ENCODE results near the gene PTPN5. TPM values are rescaled to one million over a fixed set of nuclear protein-coding genes. Genes with fewer than 3 reads are reported as not detected.

PTPN5 gene
- total and polyA plus RNA-seq, 4 donors = not detected

DNA sequence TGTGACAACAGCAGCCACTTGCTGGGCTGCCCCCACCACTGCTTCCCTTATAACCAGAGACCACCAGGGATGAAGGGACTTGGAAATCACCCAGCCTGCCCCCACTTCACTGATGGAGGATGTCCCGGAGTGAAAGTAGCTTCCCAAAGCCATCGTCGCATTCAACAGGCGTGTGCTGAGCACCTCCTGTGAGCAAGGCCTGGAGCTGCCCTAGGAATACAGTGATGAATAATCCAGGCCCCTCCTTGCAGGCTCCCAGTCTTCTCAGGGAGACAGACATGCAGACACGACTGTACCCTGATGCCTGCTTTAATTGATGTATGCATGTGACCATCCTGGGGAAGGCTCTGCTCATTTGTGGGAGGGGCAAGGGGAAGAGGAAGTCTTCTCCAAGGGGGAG, 22.6 kb downstream of the PTPN5 start:
- no peak for DNase-seq (ENCODE audit: low spot score)
- H3K27ac ChIP-seq (ENCODE audit: low read depth in 1 of 2, low read length in 2 of 2) = no peak overlapping the region
- H3K36me3 ChIP-seq (ENCODE audit: control insufficient read depth in 4 of 4, insufficient read depth in 3 of 4, low read depth in 1 of 4, low read length in 3 of 4) = no peaks in the 10 kb centered on the region
- H3K9ac ChIP-seq (ENCODE audit: low read depth in 1 of 2, low read length in 2 of 2) = no peak overlapping the region
- no peak for TF ChIP-seq EGR1 (IDR thresholded peaks at IDR 0.05; ENCODE audit: low read depth in 2 of 2)
- no peak for TF ChIP-seq FOXA1 (IDR thresholded peaks at IDR 0.05)
- TF ChIP-seq NR2F2 (IDR thresholded peaks at IDR 0.05) = no peak
- no peak for TF ChIP-seq YY1 (IDR thresholded peaks at IDR 0.05)
- TF ChIP-seq, protein P1, sequence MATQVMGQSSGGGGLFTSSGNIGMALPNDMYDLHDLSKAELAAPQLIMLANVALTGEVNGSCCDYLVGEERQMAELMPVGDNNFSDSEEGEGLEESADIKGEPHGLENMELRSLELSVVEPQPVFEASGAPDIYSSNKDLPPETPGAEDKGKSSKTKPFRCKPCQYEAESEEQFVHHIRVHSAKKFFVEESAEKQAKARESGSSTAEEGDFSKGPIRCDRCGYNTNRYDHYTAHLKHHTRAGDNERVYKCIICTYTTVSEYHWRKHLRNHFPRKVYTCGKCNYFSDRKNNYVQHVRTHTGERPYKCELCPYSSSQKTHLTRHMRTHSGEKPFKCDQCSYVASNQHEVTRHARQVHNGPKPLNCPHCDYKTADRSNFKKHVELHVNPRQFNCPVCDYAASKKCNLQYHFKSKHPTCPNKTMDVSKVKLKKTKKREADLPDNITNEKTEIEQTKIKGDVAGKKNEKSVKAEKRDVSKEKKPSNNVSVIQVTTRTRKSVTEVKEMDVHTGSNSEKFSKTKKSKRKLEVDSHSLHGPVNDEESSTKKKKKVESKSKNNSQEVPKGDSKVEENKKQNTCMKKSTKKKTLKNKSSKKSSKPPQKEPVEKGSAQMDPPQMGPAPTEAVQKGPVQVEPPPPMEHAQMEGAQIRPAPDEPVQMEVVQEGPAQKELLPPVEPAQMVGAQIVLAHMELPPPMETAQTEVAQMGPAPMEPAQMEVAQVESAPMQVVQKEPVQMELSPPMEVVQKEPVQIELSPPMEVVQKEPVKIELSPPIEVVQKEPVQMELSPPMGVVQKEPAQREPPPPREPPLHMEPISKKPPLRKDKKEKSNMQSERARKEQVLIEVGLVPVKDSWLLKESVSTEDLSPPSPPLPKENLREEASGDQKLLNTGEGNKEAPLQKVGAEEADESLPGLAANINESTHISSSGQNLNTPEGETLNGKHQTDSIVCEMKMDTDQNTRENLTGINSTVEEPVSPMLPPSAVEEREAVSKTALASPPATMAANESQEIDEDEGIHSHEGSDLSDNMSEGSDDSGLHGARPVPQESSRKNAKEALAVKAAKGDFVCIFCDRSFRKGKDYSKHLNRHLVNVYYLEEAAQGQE (IDR thresholded peaks at IDR 0.05) = no peak
- TF ChIP-seq FOXA2 (IDR thresholded peaks at IDR 0.05) = no peak
- TF ChIP-seq, protein P2, sequence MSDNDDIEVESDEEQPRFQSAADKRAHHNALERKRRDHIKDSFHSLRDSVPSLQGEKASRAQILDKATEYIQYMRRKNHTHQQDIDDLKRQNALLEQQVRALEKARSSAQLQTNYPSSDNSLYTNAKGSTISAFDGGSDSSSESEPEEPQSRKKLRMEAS (IDR thresholded peaks at IDR 0.05) = no peak
- TF ChIP-seq RAD21 (IDR thresholded peaks at IDR 0.05) = no peak
- TF ChIP-seq HNF4A (conservative IDR thresholded peaks at IDR 0.05) = no peak
- TF ChIP-seq GABPA (IDR thresholded peaks at IDR 0.05 in 1 of 2, conservative IDR thresholded peaks at IDR 0.05 in 1 of 2) = no peak
- no peak for TF ChIP-seq RXRA (IDR thresholded peaks at IDR 0.05)
- TF ChIP-seq TAF1 (conservative IDR thresholded peaks at IDR 0.05) = no peak
- TF ChIP-seq SP1 (IDR thresholded peaks at IDR 0.05) = no peak
- TF ChIP-seq HNF4G (IDR thresholded peaks at IDR 0.05) = no peak
- 86% methylated on average over 5 of the region's 5 CpGs for WGBS
- H3K4me1 ChIP-seq (ENCODE audit: control insufficient read depth in 4 of 4, insufficient read depth in 4 of 4, low read length in 3 of 4) = no peaks in the 10 kb centered on the region
- no peaks in the 10 kb centered on the region for H3K9me3 ChIP-seq (ENCODE audit: control insufficient read depth in 4 of 4, low read length in 3 of 4)
- H3K4me3 ChIP-seq (ENCODE audit: low read depth in 1 of 3, low read length in 3 of 3) = no peak overlapping the region
- H3K27me3 ChIP-seq (ENCODE audit: control insufficient read depth in 4 of 4, insufficient read depth in 4 of 4, low read length in 3 of 4) = no peaks in the 10 kb centered on the region

DNA sequence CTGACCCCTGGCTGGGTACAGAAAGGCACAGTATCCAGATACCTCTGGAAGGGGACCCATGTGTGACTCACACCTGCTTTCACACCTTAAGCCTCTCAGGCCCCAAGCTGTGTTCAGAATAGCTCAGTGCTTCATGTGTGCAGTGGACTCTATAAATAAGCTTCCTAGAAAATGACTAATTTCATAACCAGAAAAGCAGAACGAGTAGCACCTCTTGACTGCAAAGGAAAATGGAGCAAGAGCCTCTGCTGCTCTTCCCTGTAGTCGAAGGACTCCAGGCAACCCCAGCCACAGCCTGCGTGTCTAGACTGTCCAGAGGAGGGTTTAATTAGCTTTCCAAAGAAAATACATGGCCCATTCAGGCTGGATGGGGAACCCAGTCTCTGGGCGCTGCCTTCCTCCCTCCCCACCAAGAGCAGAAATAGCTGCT, 23.1 kb downstream of the PTPN5 start:
- Histone ChIP-seq H3K4me3 (ENCODE audit: low read depth in 1 of 3, low read length in 3 of 3) (no peak overlapping the region), H3K9me3 (ENCODE audit: control insufficient read depth in 4 of 4, low read length in 3 of 4) (no peaks in the 10 kb centered on the region), H3K27me3 (ENCODE audit: control insufficient read depth in 4 of 4, insufficient read depth in 4 of 4, low read length in 3 of 4) (no peaks in the 10 kb centered on the region), H3K27ac (ENCODE audit: low read depth in 1 of 2, low read length in 2 of 2) (no peak overlapping the region), H3K9ac (ENCODE audit: low read depth in 1 of 2, low read length in 2 of 2) (no peak overlapping the region), H3K36me3 (ENCODE audit: control insufficient read depth in 4 of 4, insufficient read depth in 3 of 4, low read depth in 1 of 4, low read length in 3 of 4) (no peaks in the 10 kb centered on the region), H3K4me1 (ENCODE audit: control insufficient read depth in 4 of 4, insufficient read depth in 4 of 4, low read length in 3 of 4) (no peaks in the 10 kb centered on the region)
- no peak for TF ChIP-seq EGR1 (IDR thresholded peaks at IDR 0.05; ENCODE audit: low read depth in 2 of 2)
- TF ChIP-seq, protein P1 (IDR thresholded peaks at IDR 0.05) = no peak
- TF ChIP-seq, protein P3, sequence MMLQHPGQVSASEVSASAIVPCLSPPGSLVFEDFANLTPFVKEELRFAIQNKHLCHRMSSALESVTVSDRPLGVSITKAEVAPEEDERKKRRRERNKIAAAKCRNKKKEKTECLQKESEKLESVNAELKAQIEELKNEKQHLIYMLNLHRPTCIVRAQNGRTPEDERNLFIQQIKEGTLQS (IDR thresholded peaks at IDR 0.05) = no peak
- TF ChIP-seq GABPA (IDR thresholded peaks at IDR 0.05 in 1 of 2, conservative IDR thresholded peaks at IDR 0.05 in 1 of 2) = no peak
- no peak for TF ChIP-seq RXRA (IDR thresholded peaks at IDR 0.05)
- TF ChIP-seq SP1 (IDR thresholded peaks at IDR 0.05) = no peak
- TF ChIP-seq TAF1 (conservative IDR thresholded peaks at IDR 0.05) = no peak
- TF ChIP-seq, protein P2 (IDR thresholded peaks at IDR 0.05) = no peak
- no peak for TF ChIP-seq FOXA1 (IDR thresholded peaks at IDR 0.05)
- no peak for TF ChIP-seq NR2F2 (IDR thresholded peaks at IDR 0.05)
- TF ChIP-seq, protein P4, sequence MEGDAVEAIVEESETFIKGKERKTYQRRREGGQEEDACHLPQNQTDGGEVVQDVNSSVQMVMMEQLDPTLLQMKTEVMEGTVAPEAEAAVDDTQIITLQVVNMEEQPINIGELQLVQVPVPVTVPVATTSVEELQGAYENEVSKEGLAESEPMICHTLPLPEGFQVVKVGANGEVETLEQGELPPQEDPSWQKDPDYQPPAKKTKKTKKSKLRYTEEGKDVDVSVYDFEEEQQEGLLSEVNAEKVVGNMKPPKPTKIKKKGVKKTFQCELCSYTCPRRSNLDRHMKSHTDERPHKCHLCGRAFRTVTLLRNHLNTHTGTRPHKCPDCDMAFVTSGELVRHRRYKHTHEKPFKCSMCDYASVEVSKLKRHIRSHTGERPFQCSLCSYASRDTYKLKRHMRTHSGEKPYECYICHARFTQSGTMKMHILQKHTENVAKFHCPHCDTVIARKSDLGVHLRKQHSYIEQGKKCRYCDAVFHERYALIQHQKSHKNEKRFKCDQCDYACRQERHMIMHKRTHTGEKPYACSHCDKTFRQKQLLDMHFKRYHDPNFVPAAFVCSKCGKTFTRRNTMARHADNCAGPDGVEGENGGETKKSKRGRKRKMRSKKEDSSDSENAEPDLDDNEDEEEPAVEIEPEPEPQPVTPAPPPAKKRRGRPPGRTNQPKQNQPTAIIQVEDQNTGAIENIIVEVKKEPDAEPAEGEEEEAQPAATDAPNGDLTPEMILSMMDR (IDR thresholded peaks at IDR 0.05; ENCODE audit: low read depth, low read length, missing input control) = no peak
- no peak for TF ChIP-seq HNF4A (conservative IDR thresholded peaks at IDR 0.05)
- WGBS = 77% methylated on average over 4 of the region's 4 CpGs
- DNase-seq (ENCODE audit: low spot score) = no peak
